Measurements from ENCODE around the gene RNF125. TPM values are rescaled to one million over a fixed set of nuclear protein-coding genes. Genes with fewer than 3 reads are reported as not detected.
"Not testable (repeated sequence)": the region's sequence is repeated elsewhere in the genome, so short reads cannot be mapped to it uniquely, and the experiment has no call there.

The RNF125 gene
- 10 to 100 TPM in 8 of 10 donors, 1 to 10 TPM in 2; 7.9 to 17.0 (median 13.5) TPM for polyA plus RNA-seq (ENCODE audit: insufficient read length in 10 of 10)
- long read RNA-seq, donor 1, full-length matches to known transcripts = 1 of 1 reads
- long read RNA-seq, donor 1, partial matches to known transcripts = 0 of 1 reads
- long read RNA-seq, donor 1, other reads (novel, unspliced or antisense) = 0 of 1 reads
- long read RNA-seq, donor 2, full-length matches to known transcripts = 4 of 4 reads
- long read RNA-seq, donor 2, partial matches to known transcripts = 0 of 4 reads
- long read RNA-seq, donor 2, other reads (novel, unspliced or antisense) = 0 of 4 reads
- long read RNA-seq, donor 3 = 0 reads
- long read RNA-seq, donor 4, full-length matches to known transcripts = 1 of 1 reads
- long read RNA-seq, donor 4, partial matches to known transcripts = 0 of 1 reads
- long read RNA-seq, donor 4, other reads (novel, unspliced or antisense) = 0 of 1 reads
- long read RNA-seq, donor 5, full-length matches to known transcripts = 5 of 5 reads
- long read RNA-seq, donor 5, partial matches to known transcripts = 0 of 5 reads
- long read RNA-seq, donor 5, other reads (novel, unspliced or antisense) = 0 of 5 reads
- long read RNA-seq, donor 6, full-length matches to known transcripts = 2 of 2 reads
- long read RNA-seq, donor 6, partial matches to known transcripts = 0 of 2 reads
- long read RNA-seq, donor 6, other reads (novel, unspliced or antisense) = 0 of 2 reads
- long read RNA-seq, donor 7, full-length matches to known transcripts = 1 of 1 reads
- long read RNA-seq, donor 7, partial matches to known transcripts = 0 of 1 reads
- long read RNA-seq, donor 7, other reads (novel, unspliced or antisense) = 0 of 1 reads
- long read RNA-seq, donor 8, full-length matches to known transcripts = 2 of 2 reads
- long read RNA-seq, donor 8, partial matches to known transcripts = 0 of 2 reads
- long read RNA-seq, donor 8, other reads (novel, unspliced or antisense) = 0 of 2 reads
- long read RNA-seq, donor 9, full-length matches to known transcripts = 1 of 1 reads
- long read RNA-seq, donor 9, partial matches to known transcripts = 0 of 1 reads
- long read RNA-seq, donor 9, other reads (novel, unspliced or antisense) = 0 of 1 reads

DNA sequence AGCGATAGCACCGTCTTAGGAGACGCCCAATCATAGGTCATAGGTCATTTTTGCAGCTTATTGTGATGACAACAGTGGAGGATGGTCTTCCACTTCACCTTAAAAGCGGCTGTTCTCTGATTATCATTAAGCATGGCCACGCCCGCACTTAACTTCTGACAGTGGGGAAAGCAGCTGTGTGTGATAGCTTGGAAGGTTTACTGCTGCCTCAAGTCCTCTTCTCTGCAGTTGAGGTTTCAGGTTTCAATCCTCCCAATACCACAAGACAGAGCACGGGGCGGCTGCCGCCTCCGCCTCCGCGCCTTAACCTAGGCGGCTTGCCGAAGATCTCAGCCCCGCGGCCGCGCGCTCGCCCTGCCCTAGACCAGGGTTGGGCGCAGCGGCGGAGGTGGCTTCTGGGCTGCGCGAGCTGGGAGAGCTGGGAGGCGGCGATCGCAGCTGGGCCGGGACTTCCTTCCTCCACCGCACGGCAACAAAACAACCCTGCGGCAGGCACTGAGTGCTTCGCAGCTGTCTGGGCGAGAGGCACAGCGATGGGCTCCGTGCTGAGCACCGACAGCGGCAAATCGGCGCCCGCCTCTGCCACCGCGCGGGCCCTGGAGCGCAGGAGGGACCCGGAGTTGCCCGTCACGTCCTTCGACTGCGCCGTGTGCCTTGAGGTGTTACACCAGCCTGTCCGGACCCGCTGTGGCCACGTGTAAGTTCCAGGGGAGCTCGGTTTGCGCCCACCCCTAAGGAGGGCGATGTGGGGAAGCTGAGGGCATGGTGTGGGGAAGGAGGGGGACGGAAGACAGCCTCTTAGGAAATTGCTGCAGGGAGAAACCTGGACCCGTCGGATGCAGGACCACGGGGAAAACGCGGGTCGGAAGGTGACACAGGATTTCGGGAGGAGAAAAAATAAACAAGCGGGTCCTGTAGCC, at the start of gene RNF125:
Gene RNF125, plus strand, starts transcription at position 495 of the 920 bp plus-strand sequence. Its CDS starts 39 bp downstream, at position 534.
- DNase-seq = peak; percentile 73 to 92 (median 85)

DNA sequence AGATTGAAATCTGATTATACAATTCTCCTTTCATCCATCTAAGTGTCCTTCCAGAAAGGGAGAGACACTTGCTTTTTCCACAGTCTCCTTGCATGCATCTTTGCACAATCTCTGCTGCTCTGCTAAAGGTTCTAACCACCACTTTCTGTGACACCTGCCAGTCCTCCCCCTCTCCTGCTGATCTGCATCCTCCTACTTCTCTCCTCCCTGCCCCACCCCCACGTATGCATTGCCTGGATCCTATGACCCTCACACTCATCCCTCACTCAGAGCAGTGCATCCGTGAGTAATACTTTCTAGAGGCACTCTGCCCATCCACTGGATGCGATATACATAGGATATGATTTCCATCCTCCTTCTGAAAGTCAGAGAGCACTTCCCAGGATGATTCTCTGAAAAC, 48.0 kb upstream of the RNF125 start:
- no peak for DNase-seq

DNA sequence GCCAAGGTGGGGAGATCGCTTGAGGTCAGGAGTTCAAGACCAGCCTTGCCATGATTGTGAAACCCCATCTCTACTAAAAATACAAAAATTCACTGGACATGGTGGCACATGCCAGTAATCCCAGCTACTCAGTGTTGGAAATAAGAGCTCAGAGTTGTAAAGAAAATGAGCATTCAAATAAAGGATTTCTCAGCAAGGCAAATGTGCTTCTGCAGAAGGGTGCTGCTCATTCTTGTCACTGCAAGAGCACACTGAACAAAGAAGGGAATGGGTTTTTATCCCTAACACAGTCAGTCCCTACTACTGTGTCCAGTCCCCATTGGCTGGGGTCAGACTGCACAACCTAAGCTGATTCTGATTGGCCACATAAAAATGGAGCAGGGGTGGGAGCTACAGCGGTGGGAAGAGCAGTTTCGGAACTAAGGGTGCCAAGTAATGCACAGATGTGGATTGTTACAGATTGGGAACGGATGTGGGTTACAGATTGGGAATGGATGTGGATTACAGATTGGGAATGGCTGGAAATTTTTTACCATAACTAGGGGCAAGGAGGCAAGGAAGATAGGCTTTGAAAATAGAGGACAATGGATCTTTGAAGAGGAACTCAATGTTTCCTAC, 44.6 kb upstream of the RNF125 start:
- no peak for DNase-seq

DNA sequence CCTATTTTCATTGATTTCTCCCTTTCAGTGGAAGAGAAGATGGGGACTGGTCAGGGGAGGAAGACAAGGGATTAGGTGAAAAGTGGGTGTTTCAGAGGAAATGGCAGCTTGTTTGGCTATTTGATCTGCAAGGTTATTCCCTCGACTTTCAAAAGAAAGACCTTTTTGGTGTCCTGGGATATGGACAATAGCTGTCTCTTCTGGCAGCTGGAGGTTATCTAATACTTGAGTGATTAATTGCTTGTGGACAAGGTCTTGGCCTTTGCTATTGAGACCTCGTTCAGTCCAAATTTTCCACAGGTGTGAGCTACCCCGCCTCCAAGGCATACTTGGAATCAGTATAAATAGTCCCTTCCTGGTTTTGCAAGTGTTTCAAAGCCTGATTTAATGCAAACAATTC, 42.4 kb upstream of the RNF125 start:
- DNase-seq = no peak

DNA sequence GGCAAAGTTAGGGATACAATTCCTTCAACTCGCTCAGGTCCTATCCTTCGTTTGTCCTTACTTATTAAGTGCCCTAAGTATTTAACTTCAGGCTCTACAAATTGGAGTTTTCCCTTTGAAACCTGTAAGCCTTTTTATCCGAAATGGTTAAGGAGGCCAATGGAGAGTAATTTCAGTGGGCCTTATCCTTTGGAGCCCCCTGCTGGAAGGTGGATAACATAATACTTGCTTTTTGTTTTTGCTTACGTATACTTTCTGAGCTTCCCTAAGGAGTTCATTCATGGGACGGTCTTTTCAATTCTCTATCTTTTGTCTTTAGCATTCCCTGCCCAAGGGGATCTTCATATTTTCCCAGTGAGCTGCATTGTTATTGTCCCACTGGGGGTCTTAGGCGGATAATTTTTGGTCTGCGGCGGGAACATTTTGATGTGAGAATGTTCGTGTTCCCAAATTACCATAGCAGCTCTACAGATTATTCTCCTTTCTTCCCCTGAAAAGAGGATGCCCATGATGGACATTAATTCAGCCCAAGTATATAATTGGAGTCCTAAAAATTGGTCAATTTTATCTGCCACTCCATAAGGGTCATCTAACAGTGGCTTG, 41.3 kb upstream of the RNF125 start:
- DNase-seq = peak in 1 of 3 donors; percentile 13

DNA sequence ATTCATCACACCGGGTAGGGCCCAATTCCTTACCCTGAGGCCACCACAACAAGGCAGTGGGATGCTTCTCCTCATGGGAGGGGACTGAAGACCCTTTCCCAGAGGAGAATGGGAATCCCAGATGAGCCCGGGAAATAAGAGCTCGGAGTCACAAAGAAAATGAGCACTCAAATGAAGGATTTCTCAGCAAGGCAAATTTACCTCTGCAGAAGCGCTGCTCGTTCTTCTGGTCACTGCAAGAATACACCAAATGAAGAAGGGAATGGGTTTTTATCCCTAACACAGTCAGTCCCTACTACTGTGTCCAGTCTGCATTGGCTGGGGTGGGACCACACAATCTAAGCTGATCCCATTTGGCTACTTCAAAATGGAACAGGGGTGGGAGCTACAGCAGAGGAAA, 40.0 kb upstream of the RNF125 start:
- no peak for DNase-seq

DNA sequence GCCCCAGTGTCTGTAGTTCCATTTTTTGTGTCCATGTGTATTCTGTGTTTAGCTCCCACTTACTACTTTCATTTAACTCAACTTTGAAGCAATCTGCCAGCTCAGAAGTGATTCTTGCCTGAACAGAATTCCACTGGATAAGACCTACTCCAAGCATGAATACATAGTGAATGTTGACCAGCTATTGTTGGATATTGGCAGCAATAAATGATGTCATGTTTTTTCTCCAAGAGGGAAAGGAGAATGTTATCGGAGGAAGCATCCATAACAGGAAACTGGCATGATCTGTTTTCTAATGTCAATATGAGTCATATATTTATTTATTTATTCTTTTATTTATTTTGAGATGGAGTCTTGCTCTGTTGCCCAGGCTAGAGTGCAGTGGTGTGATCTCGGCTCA, 38.9 kb upstream of the RNF125 start:
- DNase-seq = no peak

DNA sequence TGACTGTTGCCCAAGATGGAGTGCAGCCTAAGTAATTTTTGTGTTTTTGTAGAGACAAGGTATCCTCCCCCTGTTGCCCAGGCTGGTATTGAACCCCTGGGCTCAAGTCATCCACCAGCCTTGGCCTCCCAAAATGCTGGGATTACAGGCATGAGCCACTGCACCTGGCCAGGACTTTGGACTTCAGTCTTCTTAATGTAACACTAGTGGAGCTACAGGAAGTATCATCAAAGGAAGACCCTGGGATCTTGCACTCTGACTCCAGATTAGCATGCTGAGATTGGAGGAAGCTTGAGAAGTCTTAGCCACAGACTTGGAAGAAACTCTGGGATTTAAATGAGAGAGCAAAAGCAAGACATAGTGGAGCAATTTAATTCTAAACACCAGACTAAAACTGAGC, 37.8 kb upstream of the RNF125 start:
- DNase-seq = no peak

DNA sequence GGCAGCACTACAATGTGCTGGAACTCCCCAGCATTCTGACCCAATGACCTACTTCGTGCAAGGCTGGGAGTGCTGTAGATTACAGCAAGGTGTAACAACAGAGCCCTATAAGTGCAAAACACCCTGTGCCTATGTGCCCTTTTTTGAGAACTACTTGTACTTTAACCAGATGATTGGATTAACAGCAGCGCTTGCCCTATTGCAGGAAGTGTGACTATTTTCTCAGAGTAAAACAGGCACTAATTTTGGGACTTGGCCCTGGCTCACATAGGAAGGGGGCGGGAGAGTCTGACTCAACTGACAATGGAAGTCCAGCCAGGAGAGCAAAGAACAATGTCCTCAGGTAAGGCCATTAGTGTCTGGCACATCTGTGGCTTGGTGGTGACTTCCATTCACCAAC, 35.6 kb upstream of the RNF125 start:
- DNase-seq = peak in 1 of 3 donors; percentile 20

DNA sequence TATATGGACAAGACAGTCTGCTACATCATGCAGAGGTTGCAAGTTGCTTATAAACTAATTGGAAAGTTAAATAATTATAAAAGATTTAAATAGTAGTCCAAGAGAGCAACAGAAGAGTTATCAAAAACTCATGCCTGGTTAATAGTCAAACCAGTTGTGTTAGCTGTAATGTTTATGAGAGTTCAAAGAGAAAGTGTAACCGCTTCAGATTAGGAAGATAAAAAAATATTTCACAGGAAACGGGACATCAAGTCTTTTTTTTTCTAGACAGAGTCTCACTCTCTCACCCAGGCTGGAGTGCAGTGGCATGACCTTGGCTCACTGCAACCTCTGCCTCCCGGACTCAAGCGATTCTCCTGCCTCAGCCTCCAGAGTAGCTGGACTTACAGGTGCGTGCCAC, 34.6 kb upstream of the RNF125 start:
- DNase-seq = no peak

DNA sequence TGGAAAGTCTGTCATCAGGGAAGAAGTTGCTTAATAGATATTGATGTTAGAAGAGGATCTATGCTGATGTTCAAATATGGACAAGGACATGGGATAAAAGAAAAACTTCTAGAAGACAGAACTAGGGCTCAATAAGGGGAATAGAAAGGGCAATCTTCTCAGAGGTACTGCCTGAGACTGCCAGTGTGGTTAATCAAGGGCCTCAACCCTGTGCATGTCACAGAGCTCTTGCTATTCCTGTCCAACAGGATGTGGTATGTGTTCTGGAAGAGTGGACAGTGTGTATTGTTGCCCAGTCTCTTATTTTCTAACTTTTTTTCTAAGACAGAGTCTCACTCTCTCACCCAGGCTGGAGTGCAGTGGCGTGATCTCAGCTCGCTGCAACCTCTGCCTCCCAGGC, 27.8 kb upstream of the RNF125 start:
- DNase-seq = no peak

DNA sequence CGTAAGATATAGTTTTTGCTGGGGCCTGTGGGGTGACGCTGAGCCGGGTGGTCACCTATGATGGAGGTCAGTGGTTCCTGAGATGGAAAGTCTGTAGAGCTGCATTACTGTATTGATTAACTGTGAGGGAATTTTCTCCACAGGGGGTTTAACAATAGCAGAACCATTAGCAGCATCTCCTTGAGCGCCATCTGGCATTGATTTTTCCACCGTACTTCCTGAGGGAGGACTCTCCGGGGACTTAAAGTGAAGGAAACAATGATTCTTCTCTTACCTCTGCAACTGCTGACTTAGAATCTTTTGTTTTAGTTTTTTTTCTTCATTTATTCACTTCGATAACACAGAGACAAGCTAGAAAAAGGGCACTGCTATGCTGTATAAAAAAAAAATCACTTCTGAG, 22.6 kb upstream of the RNF125 start:
- no peak for DNase-seq

DNA sequence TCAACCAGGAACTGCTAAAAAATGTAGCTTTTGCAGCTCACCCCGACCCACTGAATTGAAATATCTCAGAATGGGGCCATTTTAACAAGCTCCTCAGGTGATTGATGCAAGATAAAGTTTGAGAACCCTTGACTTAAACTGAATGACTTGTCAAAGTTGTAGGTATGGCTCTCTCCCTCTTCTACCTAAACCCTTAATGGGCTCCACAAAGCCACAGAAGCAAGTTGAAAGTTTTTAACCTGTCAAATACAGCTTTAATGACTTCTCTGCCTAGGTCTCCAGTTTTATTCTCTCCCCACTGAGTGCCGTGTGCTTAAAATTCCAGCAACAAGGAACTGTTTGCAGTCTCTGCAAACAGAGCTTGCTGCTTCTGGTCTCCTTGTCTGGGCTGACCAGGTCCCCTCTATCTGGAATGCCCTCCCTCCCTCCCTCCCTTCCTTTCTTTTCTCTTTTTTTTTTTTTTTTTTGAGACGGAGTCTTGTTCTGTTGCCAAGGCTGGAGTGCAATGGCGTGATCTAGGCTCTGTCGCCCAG, 19.7 kb upstream of the RNF125 start:
- DNase-seq = no peak

DNA sequence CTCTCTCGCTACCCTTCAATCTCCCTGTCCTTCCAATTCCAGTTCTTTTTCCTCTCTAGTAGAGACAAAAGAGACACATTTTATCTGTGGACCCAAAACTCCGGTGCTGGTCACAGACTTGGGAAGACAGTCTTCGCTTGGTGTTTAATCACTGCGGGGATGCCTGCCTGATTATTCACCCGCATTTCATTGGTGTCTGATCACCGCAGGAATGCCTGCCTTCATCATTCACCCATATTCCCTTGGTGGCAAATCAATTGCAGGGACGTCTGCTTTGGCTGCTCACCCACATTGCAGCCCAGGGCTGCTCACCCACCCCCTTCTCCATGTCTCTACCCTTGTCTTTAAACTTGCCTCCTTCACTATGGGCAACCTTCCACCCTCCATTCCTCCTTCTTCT, 17.5 kb upstream of the RNF125 start:
- not testable (repeated sequence) for DNase-seq

DNA sequence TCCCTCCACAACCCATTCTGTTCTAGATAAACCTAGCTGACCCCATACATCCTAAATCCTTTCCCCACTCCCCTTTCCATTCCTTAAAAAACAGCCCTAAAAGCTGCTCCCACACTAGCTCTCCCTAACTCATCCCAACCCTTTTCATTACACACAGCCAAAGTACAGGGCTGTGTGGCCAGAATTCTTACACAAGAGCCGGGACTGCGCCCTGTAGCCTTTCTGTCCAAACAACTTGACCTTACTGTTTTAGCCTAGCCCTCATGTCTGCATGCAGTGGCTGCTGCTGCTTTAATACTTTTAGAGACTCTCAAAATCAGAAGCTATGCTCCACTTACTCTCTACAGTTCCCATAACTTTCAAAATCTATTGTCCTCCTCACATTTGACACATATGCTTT, 14.8 kb upstream of the RNF125 start:
- DNase-seq = not testable (repeated sequence)

DNA sequence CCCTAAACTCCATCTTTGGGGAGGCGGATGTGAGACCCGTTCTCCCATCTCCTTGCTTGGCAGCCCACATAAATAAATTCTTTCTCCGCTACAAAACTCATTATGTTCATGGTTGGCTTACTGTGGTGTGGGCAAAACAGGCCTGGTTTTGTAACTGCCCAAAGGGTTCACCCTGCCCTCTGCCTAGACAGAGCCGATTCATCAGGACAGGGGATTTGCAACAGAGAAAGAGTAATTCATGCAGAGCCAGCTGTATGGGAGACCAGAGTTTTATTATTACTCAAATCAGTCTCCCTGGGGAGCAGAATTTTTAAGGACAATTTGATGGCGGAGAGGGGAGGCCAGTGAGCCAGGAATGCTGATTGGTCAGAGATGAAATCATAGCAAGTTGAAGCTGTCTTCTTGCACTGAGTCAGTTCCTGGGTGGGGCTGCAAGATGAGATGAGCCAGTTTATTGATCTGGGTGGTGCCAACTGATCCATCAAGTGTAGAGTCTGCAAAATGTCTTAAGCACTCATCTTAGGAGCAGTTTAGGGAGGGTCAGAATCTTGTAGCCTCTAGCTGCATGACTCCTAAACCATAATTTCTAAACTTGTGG, 8.4 kb upstream of the RNF125 start:
- DNase-seq = no peak

DNA sequence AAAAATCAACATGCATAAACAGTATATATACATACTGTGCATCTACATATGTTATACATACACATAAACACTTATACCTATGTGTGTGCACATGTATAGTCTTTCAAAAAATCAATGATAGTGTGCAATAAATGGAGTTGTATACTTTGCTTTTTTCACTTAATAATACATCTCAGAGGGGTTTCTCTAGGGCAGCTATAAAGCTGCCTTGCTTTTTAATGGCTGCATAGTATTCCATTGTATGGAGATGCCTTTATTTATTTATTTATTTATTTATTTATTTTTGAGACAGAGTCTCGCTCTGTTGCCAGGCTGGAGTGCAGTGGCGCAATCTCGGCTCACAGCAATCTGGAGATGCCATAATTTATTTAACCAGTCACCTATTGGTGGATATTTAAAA, 7.4 kb upstream of the RNF125 start:
- DNase-seq = no peak

DNA sequence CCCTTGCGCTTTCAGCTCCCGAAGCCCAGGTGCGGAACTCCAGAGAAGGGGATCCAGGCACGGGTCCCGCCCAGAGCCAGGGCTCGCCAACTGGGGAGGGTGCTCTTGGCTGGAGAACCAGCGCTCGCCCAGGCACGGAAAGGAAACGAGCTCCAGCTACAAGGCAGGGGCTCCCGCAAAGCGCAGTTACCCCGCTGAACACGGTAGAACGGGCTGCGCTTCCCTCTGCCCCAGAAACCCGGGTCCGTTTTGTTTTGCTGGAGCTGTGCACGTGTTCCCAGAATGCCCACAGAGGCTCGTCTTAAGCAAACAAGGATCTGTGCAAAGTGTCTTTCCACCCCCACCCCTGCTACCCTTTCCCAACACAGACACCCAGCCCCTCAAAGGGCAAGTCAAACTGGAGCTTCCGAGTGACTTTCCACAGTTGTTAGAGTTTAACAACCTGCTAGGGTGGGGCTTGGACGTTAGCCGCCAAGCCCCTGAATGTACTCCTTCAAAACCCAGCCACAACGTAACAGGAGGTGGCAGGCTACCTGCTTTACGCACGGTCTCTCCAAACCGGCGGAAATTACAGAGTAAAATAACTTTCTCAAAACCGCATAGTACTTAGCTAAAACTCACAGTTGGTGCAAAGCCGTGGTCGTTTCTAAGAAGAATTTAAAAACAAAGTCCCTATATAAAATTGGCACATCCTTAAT, 775 bp downstream of the RNF125 start:
- peak; percentile 11 to 55 (median 26) for DNase-seq
